GM10266 (cell line): ENCODE results near the gene LGALS1.
"Not testable (repeated sequence)": the region's sequence is repeated elsewhere in the genome, so short reads cannot be mapped to it uniquely, and the experiment has no call there.

Source experiments
- DNase-seq: peaks from one replicate; pipeline ENCODE4 v3.0.0; 2012; ENCODE audit errors: extremely low spot score
- TF ChIP-seq, protein P1 (sequence below): IDR thresholded peaks from 2 replicates; pipeline ENCODE4 v1.5.1; 2012; ENCODE audit warnings: mild to moderate bottlenecking, low read depth; ENCODE audit not compliant: control insufficient read depth, insufficient read depth; ENCODE audit errors: missing control alignments

LGALS1 gene

DNA sequence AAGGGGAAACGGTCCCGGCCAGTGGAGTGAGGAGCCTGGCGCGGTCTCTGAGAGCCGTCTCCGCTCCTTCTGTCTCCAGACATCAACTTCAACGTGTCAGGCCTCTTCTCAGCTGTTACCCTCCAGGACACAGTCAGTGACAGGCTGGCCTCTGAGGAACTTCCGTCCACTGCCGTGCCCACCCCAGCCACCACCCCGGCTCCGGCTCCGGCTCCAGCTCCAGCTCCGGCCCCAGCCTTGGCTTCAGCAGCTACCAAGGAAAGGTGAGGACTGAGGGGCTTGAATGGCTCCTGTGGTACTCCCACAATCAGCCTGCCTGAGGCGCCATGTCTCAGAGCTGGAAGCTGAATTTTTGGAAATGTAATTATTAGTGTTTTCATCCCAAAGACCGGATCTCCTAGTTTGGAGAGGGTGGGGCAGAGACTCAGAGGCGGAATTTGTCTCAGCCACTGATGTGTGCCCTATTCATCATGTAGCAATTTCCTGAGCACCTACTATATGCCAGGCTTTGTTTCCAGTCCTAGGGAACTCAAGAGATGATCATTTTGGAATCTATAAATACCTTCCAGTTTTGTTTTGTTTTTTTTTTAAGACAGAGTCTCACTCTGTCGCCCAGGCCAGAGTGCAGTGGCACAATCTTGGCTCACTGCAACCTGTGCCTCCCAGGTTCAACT is 24.8 kb upstream of the LGALS1 start:
- TF ChIP-seq, protein P1, sequence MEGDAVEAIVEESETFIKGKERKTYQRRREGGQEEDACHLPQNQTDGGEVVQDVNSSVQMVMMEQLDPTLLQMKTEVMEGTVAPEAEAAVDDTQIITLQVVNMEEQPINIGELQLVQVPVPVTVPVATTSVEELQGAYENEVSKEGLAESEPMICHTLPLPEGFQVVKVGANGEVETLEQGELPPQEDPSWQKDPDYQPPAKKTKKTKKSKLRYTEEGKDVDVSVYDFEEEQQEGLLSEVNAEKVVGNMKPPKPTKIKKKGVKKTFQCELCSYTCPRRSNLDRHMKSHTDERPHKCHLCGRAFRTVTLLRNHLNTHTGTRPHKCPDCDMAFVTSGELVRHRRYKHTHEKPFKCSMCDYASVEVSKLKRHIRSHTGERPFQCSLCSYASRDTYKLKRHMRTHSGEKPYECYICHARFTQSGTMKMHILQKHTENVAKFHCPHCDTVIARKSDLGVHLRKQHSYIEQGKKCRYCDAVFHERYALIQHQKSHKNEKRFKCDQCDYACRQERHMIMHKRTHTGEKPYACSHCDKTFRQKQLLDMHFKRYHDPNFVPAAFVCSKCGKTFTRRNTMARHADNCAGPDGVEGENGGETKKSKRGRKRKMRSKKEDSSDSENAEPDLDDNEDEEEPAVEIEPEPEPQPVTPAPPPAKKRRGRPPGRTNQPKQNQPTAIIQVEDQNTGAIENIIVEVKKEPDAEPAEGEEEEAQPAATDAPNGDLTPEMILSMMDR: no peak

DNA sequence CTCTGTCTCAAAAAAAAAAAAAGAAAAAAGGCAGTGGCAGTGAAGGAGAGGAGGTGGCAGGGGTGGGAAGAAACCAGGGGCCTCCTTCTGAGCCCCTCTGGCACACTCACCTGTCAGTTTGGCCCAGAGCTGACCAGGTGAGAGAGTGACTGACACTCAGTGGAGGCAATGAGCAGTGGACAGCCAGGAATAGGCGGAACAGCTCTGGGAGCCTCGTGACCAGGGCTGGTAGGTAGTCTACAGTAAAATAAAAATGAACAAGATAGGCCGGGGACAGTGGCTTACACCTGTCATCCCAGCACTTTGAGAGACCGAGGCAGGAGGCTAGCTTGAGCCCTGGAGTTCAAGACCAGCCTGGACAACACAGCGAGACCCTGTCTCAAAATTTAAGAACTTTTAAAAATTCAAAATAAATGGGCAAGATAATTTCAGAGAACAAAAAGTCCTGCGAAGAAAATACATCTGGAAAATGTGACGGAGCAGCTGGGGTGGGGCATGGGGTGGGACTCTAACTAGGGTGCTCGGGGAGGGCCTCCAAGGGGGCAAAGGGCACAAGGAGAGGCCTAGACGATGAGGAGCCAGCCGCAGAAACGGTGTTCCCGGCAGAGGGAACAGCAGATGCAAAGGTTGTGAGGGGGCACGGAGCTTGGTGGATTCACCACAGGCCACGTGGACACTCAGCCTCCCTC is 20.7 kb upstream of the LGALS1 start:
- no peak for DNase-seq
- TF ChIP-seq, protein P1: no peak

More for the DNA sequence above, 24.8 kb upstream of the LGALS1 start:
- DNase-seq: no peak

- TF ChIP-seq, protein P1: no peak
- DNase-seq: no peak
Observed at GRCh38 chr22:37655252-37655563, 20.2 kb upstream of the LGALS1 start.

- not testable (repeated sequence) for DNase-seq
Observed at GRCh38 chr22:37656583-37656982, 18.9 kb upstream of the LGALS1 start.

DNA sequence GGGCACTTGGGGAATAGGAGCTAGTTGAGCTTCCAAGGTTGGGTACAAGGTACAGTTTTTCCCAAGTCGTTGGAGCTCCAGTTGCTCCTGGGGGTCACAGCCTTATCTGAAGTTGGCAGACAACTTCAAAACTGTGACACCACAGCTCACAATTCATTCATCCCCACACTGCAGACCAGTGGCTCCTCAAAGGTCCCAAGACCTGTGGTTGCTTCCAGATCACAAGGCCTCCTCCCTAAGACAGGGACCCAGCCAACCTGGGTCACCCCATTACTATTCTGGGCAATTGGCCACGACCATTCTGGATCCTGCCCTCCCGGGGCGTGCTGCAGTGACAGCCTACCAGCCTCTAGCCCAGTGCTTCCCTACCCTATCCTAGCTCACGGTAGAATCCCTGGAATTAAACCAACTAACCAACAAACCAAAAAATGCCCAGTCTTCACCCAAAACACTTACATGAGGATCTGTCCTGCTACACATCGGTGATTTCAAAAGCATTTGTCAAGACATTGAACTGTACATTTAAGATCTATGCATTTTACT is 17.8 kb upstream of the LGALS1 start:
- TF ChIP-seq, protein P1: no peak
- DNase-seq: peak; percentile 50

- TF ChIP-seq, protein P1: no peak
- DNase-seq: peak; percentile 100
Observed at GRCh38 chr22:37658133-37659065, 17.0 kb upstream of the LGALS1 start, which contains the start of gene PDXP. PDXP (plus strand) TSS chr22:37658723; CDS start chr22:37658783, 60 bp downstream.
